ENCODE data around the gene KRTAP10-4.
"Not testable (repeated sequence)": the region's sequence is repeated elsewhere in the genome, so short reads cannot be mapped to it uniquely, and the experiment has no call there.

KRTAP10-4 gene

DNA sequence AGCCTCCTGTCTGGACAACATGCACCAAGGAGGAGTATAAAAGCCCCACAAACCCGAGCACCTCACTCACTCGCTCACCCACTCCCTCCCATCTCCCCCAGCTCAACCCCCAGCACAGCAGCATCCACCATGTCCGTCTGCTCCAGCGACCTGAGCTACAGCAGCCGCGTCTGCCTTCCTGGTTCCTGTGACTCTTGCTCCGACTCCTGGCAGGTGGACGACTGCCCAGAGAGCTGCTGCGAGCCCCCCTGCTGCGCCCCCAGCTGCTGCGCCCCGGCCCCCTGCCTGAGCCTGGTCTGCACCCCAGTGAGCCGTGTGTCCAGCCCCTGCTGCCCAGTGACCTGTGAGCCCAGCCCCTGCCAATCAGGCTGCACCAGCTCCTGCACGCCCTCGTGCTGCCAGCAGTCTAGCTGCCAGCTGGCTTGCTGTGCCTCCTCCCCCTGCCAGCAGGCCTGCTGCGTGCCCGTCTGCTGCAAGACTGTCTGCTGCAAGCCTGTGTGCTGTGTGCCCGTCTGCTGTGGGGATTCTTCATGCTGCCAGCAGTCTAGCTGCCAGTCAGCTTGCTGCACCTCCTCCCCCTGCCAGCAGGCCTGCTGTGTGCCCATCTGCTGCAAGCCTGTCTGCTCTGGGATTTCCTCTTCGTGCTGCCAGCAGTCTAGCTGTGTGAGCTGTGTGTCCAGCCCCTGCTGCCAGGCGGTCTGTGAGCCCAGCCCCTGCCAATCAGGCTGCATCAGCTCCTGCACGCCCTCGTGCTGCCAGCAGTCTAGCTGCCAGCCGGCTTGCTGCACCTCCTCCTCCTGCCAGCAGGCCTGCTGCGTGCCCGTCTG, at the start of gene KRTAP10-4:
Gene KRTAP10-4 (plus strand): TSS at position 100 of the 827 bp plus-strand sequence. CDS start 30 bp downstream, at position 130.
- peaks cover 16 to 18% of the 10 kb centered on the region in 2 donors for H3K9me3 Mint-ChIP-seq
- peak within 1 kb of the TSS; percentile 3 for H3K27ac Mint-ChIP-seq
- not testable (repeated sequence) for H3K4me1 Mint-ChIP-seq; ATAC-seq (replicated peaks); DNase-seq; H3K4me3 Mint-ChIP-seq; H3K36me3 Mint-ChIP-seq
- peaks cover 43 to 55% of the 10 kb centered on the region in 2 donors for H3K27me3 Mint-ChIP-seq

DNA sequence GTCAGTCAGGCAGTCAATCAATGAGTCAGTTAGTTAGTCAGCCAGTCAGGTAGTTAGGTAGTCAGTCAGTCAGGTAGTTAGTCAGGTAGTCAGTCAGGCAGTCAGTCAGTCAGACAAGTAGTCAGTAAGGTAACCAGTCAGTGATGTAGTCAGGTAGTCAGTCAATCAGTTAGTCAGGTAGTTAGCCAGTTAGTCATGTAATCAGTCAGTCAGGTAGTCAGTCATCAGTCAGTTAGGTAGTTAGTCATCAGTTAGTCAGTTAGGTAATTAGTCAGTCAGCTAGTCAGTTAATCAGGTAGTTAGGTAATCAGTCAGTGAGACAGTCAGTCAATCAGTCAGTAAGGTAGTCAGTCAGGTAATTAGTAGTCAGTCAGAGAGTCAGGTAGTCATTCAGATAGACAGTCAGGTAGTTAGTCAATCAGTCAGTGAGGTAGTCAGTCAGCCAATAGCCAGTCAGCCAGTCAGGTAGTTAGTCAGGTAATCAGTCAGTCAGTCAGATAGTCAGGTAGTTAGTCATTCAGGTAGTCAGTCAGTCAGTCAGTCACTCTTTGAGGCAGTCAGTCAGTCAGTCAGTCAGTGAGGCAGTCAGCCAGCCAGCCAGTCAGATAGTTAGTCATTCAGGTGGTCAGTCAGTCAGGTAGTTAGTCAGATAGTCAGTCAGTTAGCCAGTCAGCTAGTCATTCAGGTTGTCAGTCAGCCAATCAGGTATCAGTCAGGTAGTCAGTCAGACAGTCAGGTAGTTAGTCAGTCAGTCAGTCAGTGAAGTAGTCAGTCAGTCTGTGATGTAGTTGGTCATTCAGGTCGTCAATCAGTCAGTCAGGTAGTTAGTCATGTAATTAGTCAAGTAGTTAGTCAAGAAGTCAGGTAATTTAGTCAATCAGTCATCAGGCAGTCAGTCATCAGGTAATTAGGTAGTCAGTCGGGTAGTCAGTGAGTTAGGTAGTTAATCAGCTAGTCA, 48.8 kb upstream of the KRTAP10-4 start:
- Mint-ChIP-seq H3K4me3 (no peak overlapping the region), H3K4me1 (no peaks in the 10 kb centered on the region), H3K36me3 (no peaks in the 10 kb centered on the region), H3K27me3 (no peaks in the 10 kb centered on the region), H3K9me3 (no peaks in the 10 kb centered on the region), H3K27ac (no peak overlapping the region)
- DNase-seq (no peak), ATAC-seq (replicated peaks) (no peak)

DNA sequence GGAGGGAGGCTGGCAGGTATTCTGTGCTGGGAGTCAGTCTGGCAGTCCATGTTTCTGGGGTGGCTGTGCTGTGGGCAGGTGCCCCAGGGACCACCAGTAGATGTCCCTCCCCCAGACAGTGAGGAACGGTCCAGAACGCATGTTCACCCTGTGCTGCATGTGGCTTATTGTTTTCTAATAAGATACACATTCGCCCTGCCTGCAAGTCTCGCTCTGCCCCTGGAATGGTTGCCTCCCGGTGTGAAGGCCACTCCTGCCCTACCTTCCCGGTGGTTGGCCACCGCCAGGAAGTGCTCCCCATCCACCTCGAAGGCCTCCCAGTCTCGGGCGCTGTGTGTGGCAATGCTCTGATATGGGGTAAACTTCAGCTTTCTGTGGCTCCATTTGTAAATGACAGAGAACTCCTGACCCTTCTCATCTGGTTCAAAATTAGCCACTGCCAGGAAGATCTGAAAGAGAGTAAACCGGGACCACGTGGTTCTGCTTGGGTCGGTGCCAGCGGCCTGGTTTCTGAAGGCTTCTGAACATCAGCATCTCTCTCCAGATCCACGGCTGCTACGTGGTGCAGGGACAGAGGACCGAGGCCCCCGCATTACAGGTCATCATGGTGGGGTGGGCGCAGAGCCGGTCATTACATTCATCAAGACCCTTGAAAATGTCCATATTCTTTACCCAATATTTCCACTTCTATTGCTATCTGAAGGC, 48.0 kb upstream of the KRTAP10-4 start:
- no peak overlapping the region for H3K4me3 Mint-ChIP-seq
- no peaks in the 10 kb centered on the region for H3K36me3 Mint-ChIP-seq
- H3K4me1 Mint-ChIP-seq = no peaks in the 10 kb centered on the region
- DNase-seq = no peak
- peaks cover 6% of the 10 kb centered on the region in 2 donors for H3K27me3 Mint-ChIP-seq
- no peaks in the 10 kb centered on the region for H3K9me3 Mint-ChIP-seq
- ATAC-seq (replicated peaks) = no peak
- H3K27ac Mint-ChIP-seq = no peak overlapping the region

DNA sequence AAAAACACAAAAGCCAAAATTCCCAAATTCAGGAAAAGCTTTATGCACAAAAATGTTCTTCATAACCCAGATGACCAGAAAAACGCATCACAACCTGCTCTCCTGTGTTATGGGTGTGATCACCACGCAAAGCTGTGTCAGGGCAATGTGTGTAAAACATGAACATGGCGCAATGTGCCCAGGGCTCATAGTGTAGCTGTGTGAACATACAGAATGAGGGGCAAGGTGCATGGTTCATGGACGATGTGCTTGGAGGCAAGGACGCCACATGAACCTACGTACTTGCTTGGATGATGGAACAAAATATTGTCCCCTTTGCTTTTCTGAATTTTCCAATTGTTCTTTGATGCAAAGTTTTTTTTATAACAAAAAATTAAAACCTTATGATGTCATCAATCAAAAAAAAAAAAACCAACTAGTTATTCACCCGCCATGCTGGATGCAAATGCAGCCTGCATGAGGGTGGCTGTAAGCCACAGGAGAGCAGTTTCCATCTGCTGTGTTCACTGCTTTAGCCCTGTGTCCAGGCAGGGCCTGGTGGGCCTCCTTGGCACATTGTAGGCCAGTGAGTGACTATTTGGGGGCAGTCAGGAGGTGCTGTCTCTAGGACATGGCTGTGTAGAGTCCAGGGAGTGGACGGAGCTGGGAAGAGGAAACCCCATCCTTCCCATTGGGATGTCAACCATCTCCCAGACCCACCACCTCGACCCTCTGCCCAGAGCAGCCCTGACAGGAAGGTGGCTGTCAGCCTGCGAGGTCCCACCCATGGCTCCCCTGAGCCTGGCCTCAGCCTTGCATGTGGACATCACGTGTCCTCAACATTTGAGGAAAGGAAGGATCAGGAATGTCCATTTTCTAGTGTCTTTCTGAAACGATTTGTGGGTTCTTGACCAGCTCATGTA, 47.2 kb upstream of the KRTAP10-4 start:
- DNase-seq (no peak), ATAC-seq (replicated peaks) (no peak)
- Mint-ChIP-seq H3K4me3 (no peak overlapping the region), H3K36me3 (no peaks in the 10 kb centered on the region), H3K27me3 (peaks cover 7 to 11% of the 10 kb centered on the region in 2 donors), H3K27ac (no peak overlapping the region), H3K9me3 (no peaks in the 10 kb centered on the region), H3K4me1 (no peaks in the 10 kb centered on the region)

DNA sequence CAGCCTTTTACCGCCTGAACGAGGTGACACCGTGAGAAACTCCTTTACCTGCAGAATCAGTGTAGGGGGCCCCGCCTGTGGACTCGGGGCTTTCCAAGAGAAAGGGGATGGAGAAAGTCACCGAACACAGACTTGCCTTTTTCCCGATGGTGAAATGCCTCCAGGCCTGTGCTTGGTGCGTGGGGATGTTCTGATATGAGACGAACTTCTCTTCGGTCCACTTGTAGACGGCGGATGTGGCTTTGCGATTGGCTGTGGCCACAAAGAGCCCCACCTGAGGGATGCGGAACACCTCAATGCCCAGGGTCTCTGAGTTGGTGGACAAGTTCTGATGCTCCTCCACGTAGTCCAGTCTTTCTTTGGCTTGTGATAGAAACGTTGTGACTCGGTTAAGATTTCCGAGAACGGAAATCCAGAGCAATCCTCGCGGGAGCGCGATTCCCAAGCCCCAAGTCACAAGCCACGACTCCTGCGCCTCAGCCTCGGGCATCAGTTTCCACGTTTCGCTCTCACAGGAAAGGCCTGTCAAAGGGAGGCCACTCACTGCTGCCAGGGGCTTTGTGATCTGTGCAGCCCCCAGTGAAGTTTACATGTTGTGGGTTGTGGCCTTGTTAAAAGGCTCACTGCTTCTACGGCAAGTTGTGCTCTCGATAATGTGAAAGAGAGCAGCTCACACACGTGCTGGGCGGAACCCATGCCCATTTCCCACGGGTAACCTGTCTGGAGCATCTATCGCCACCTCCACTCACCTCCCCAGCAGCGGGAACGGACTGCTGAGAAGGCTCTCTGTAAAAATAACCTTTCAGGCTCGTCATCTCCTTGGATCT, 46.2 kb upstream of the KRTAP10-4 start:
- H3K9me3 Mint-ChIP-seq = no peaks in the 10 kb centered on the region
- no peak for ATAC-seq (replicated peaks)
- no peak overlapping the region for H3K4me3 Mint-ChIP-seq
- no peak overlapping the region for H3K27ac Mint-ChIP-seq
- H3K27me3 Mint-ChIP-seq = peaks cover 7 to 16% of the 10 kb centered on the region in 2 donors
- H3K4me1 Mint-ChIP-seq = no peaks in the 10 kb centered on the region
- no peaks in the 10 kb centered on the region for H3K36me3 Mint-ChIP-seq
- DNase-seq = no peak

DNA sequence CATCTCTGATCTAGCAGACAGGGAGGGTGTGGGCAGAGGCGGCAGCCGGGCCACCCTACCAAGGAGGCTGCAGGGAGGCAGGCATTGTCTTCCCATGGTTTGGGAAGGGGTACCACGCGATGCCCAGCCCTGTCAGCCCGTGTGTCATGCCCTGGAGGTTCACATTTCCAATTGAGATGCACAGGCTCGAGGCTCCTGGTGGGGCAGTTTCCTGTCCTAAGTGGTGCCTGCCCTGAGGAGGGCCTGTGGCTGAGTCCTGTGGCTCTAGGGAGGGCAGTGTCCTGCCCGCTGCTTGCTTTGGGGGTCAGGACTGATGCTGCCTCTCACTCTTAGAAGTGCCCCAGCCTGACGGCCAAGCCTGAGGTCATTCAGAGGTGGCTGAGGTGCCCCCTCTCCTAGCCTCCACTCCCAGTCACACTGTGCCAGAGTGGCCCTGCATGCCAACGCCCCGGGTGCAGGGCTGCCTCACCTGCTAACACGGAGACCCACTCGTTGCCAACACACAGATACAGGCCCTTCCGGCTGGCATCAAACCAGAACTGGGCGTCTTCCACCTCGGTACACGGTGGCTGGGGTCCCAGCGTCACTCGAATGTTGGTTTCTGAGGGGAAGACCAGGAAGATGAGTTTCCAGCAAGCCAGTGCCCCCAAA, 45.4 kb upstream of the KRTAP10-4 start:
- H3K9me3 Mint-ChIP-seq = no peaks in the 10 kb centered on the region
- no peaks in the 10 kb centered on the region for H3K36me3 Mint-ChIP-seq
- H3K4me3 Mint-ChIP-seq = no peak overlapping the region
- no peaks in the 10 kb centered on the region for H3K4me1 Mint-ChIP-seq
- ATAC-seq (replicated peaks) = no peak
- no peak for DNase-seq
- peaks cover 7 to 16% of the 10 kb centered on the region in 2 donors for H3K27me3 Mint-ChIP-seq
- H3K27ac Mint-ChIP-seq = no peak overlapping the region

GRCh38 chr21:44528634-44528995, 44.9 kb upstream of the KRTAP10-4 start:
- Mint-ChIP-seq H3K9me3 (no peaks in the 10 kb centered on the region), H3K4me3 (no peak overlapping the region), H3K36me3 (no peaks in the 10 kb centered on the region), H3K27ac (no peak overlapping the region), H3K4me1 (no peaks in the 10 kb centered on the region), H3K27me3 (peaks cover 7 to 16% of the 10 kb centered on the region in 2 donors)
- ATAC-seq (replicated peaks) (no peak), DNase-seq (no peak)

- Mint-ChIP-seq H3K9me3 (no peaks in the 10 kb centered on the region), H3K36me3 (no peaks in the 10 kb centered on the region), H3K27ac (no peak overlapping the region), H3K4me1 (no peaks in the 10 kb centered on the region), H3K4me3 (no peak overlapping the region), H3K27me3 (peaks cover 7 to 16% of the 10 kb centered on the region in 2 donors)
- DNase-seq (no peak), ATAC-seq (replicated peaks) (no peak)
Measured at GRCh38 chr21:44529011-44529421, 44.5 kb upstream of the KRTAP10-4 start.

DNA sequence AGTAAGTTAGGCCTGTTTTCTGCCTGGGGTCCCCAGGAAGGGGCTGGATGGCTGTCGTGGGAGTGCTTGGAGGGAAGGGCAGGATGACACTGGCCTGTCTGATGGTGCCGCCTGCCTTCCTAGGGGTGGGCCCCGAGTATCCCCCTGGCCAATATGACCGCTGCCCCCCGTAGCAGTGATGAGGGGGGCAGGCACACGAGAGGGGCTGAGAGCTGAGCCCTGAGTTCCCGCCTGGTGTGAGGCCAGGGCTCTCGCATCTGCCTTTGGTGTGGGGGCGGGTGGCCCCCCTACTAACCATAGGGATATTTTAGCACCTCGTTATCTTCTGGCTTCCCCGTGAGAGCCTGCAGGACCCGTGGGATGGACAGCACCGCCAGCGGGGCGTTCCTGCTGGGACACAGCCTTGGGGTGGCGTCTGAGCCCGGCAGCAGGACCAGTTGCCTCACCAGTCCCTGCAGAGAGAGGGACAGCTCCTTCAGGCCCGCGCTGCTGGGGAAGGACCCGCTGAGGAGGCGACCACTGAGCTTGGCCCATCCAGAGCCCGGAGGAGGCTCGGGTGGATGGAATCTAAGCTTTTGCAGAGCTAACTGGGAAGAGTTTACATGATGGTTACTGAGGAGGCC, 43.9 kb upstream of the KRTAP10-4 start:
- H3K4me3 Mint-ChIP-seq = no peak overlapping the region
- H3K4me1 Mint-ChIP-seq = no peaks in the 10 kb centered on the region
- ATAC-seq (replicated peaks) (no peak), DNase-seq (no peak)
- peaks cover 7 to 16% of the 10 kb centered on the region in 2 donors for H3K27me3 Mint-ChIP-seq
- H3K27ac Mint-ChIP-seq = no peak overlapping the region
- H3K9me3 Mint-ChIP-seq = peaks cover 0 to 2% of the 10 kb centered on the region in 2 donors
- no peaks in the 10 kb centered on the region for H3K36me3 Mint-ChIP-seq

DNA sequence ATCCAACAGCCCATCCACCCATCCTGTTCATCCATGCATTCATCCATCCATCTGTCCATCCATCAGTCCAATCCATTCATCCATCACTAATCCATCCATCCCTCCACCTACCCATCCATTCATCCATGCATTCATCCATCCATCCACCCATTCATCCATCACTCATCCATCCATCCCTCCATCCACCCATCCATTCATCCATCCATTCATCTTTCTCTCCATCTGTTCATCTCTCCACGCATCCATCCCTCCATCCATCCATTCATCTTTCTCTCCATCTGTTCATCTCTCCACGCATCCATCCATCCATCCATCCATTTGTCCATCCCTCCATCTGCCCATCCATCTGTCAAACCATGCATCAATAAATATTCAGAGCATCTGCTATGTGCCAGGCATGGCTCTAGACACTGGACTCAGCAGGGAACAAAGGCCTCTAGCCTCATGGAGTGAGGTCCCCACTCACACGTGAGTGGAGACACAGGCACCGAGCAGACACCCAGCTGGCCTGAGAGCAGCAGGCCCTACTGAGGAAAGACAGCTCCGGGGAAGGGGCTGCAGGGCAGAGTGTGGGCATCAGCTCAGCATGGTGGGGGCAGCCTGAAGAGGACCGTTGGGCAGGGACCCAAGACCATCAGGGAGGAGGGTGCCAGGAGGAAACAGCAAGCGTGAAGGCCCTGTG, 43.2 kb upstream of the KRTAP10-4 start:
- H3K27ac Mint-ChIP-seq = no peak overlapping the region
- no peaks in the 10 kb centered on the region for H3K36me3 Mint-ChIP-seq
- H3K9me3 Mint-ChIP-seq = peaks cover 0 to 5% of the 10 kb centered on the region in 2 donors
- no peak for ATAC-seq (replicated peaks)
- DNase-seq = no peak
- H3K4me1 Mint-ChIP-seq = no peaks in the 10 kb centered on the region
- no peak overlapping the region for H3K4me3 Mint-ChIP-seq
- peaks cover 7 to 16% of the 10 kb centered on the region in 2 donors for H3K27me3 Mint-ChIP-seq

DNA sequence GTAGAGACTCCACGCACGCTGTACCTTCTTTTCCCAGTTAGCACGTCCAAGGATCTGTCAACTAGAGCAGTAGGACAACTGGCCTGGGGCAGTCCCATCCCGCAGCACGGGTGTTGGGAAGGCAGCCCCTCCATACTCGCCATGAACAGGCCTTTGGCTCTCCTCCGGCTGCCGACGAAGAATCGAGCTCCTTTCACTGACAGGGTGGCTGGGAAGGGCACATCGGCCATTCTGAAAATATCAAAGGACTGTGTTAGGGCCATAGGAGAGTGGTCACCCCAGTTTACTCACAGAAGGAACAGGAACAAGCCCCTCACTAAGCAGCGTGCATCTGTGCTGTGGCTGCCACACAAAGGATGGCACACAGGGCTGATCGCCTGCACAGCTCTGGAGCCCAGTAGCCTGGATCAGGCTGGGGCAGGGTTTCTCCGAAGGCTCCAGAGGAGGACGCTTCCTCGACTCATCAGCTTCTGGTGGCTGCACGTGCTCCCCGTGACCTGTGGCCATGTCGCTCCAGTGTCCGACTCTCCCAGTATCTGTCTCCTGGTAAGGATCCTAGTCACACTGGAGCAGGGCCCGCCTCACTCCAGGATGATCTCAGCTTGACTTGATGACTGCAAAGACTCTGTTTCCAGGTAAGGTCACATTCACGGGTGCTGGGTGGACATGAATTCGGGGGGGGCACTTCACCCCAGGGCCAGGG, 42.5 kb upstream of the KRTAP10-4 start:
- Mint-ChIP-seq H3K4me3 (no peak overlapping the region), H3K27ac (no peak overlapping the region)

More for the DNA sequence above, 42.5 kb upstream of the KRTAP10-4 start:
- Mint-ChIP-seq H3K36me3 (no peaks in the 10 kb centered on the region), H3K27me3 (peaks cover 7 to 16% of the 10 kb centered on the region in 2 donors), H3K9me3 (peaks cover 0 to 5% of the 10 kb centered on the region in 2 donors), H3K4me1 (no peaks in the 10 kb centered on the region)
- DNase-seq (no peak), ATAC-seq (replicated peaks) (no peak)

All from stimulated activated naive B cell treated with anti-CD40 and anti-IgM and Interleukin-4, amounts not matched to agents 10 μg/mL and 1 μg/mL and 100 μg/mL, for 72 hours (primary cell).